Calu3 (cell line): ENCODE data around the gene RADIL. TPM values are rescaled to one million over a fixed set of nuclear protein-coding genes. Genes with fewer than 3 reads are reported as not detected.
"Not testable (repeated sequence)": the region's sequence is repeated elsewhere in the genome, so short reads cannot be mapped to it uniquely, and the experiment has no call there.

ENCODE experiments used
- BruUV-seq: library from RNA; stranded (reverse); fragments of 400-500 nt; replicated peaks from 2 replicates; lab custom pipeline; 2021; lab: Mats Ljungman, UMichigan
- CTCF ChIA-PET: fragments of 300-600 bp; sonication (Branson Sonifier 250); formaldehyde crosslinking; loops from one replicate; lab custom pipeline; 2022; ENCODE audit warnings: antibody characterized with exemption; lab: Charles Lee
- DNase-seq: peaks from one replicate; pipeline ENCODE4 v3.0.0; 2022
- H3K27ac Mint-ChIP-seq: one replicate; pipeline ENCODE4 v1.8.0; 2022; ENCODE audit warnings: mixed read lengths; ENCODE audit not compliant: unreplicated experiment
- H3K27me3 Mint-ChIP-seq: one replicate; pipeline ENCODE4 v1.8.0; 2022; ENCODE audit warnings: mixed read lengths; ENCODE audit not compliant: unreplicated experiment
- H3K36me3 Mint-ChIP-seq: one replicate; pipeline ENCODE4 v1.8.0; 2022; ENCODE audit warnings: mild to moderate bottlenecking, moderate library complexity, mixed read lengths; ENCODE audit not compliant: insufficient read depth, unreplicated experiment
- H3K4me1 Mint-ChIP-seq: one replicate; pipeline ENCODE4 v1.8.0; 2022; ENCODE audit warnings: mild to moderate bottlenecking, low read depth, mixed read lengths; ENCODE audit not compliant: unreplicated experiment
- H3K4me3 Mint-ChIP-seq: one replicate; pipeline ENCODE4 v1.8.0; 2022; ENCODE audit warnings: mild to moderate bottlenecking, low read depth, moderate library complexity, mixed read lengths; ENCODE audit not compliant: unreplicated experiment
- H3K9me3 Mint-ChIP-seq: one replicate; pipeline ENCODE4 v1.8.0; 2022; ENCODE audit warnings: low read depth, mixed read lengths; ENCODE audit not compliant: unreplicated experiment
- intact Hi-C: fragments of 100-400 bp; cut with micrococcal nuclease; formaldehyde crosslinking; loops from one replicate; pipeline ENCODE4 v1.10.0; 2022; ENCODE audit not compliant: unreplicated experiment
- total RNA-seq: library from RNA; stranded (reverse); gene quantifications from 2 replicates; pipeline ENCODE4 v1.2.3, GENCODE V29; 2022
- TF ChIP-seq, protein P1 (sequence below): fragments of 200-600 bp; IDR thresholded peaks from one replicate; pipeline ENCODE4 v1.8.0; 2022; ENCODE audit warnings: antibody characterized with exemption; ENCODE audit not compliant: unreplicated experiment

RADIL gene
- total RNA-seq, 1 experiment from 2014 or later = 1.8 TPM

DNA sequence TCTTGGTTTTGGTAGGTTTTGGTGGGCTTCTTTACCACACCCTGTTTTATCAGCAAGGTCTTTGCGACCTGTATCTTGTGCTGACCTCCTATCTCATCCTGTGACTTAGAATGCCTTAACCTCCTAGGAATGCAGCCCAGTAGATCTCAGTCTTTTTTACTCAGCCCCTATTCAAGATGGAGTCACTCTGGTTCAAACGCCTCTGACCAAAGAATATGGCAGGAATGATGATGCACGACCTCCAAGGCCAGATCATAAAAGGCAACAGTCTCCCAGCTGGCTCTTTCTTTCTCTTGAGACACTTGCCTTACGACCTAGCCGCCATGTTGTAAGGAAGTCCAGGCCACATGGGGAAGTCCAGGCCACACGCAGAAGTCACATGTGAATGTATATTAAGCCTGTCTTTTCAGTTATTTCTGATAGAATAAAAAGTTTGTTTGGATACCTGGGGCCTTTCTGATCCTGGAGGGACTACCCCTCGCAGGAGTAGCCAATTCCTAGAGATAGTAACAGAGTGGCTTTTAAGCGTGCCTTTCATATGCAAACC is 10.5 kb upstream of the RADIL start:
- DNase-seq = no peak
- no TSS peak for BruUV-seq
- no peaks in the 10 kb centered on the region for H3K36me3 Mint-ChIP-seq
- H3K9me3 Mint-ChIP-seq = peaks cover 3% of the 10 kb centered on the region
- no peak overlapping the region for H3K27ac Mint-ChIP-seq
- no peaks in the 10 kb centered on the region for H3K4me1 Mint-ChIP-seq
- CTCF ChIA-PET = no interaction called here
- TF ChIP-seq, protein P1, sequence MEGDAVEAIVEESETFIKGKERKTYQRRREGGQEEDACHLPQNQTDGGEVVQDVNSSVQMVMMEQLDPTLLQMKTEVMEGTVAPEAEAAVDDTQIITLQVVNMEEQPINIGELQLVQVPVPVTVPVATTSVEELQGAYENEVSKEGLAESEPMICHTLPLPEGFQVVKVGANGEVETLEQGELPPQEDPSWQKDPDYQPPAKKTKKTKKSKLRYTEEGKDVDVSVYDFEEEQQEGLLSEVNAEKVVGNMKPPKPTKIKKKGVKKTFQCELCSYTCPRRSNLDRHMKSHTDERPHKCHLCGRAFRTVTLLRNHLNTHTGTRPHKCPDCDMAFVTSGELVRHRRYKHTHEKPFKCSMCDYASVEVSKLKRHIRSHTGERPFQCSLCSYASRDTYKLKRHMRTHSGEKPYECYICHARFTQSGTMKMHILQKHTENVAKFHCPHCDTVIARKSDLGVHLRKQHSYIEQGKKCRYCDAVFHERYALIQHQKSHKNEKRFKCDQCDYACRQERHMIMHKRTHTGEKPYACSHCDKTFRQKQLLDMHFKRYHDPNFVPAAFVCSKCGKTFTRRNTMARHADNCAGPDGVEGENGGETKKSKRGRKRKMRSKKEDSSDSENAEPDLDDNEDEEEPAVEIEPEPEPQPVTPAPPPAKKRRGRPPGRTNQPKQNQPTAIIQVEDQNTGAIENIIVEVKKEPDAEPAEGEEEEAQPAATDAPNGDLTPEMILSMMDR = no peak
- no peak overlapping the region for H3K4me3 Mint-ChIP-seq
- intact Hi-C loops = no loop called here
- peaks cover 43% of the 10 kb centered on the region for H3K27me3 Mint-ChIP-seq

DNA sequence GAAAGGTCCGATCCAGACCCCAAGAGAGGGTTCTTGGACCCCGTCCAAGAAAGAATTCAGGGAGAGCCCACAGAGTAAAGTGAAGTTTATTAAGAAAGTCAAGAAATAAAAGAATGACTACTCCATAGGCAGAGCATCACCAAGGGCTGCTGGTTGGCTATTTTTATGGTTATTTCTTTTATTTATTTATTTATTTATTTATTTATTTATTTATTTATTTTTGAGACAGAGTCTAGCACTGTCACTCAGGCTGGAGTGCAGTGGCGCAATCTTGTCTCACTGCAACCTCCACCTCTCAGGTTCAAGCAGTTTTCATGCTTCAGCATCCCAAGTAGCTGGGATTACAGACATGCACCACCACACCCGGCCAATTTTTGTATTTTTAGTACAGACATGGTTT is 9.7 kb upstream of the RADIL start:
- H3K27ac Mint-ChIP-seq, H3K4me3 Mint-ChIP-seq, intact Hi-C loops, BruUV-seq, H3K9me3 Mint-ChIP-seq, H3K36me3 Mint-ChIP-seq, H3K4me1 Mint-ChIP-seq, DNase-seq: not testable (repeated sequence)
- peaks cover 35% of the 10 kb centered on the region for H3K27me3 Mint-ChIP-seq
- CTCF ChIA-PET = interaction anchor here (0.7 kb wide), 1 partner anchor 577 kb away, joined by 3 read pairs; no protein-coding TSS in a partner anchor

DNA sequence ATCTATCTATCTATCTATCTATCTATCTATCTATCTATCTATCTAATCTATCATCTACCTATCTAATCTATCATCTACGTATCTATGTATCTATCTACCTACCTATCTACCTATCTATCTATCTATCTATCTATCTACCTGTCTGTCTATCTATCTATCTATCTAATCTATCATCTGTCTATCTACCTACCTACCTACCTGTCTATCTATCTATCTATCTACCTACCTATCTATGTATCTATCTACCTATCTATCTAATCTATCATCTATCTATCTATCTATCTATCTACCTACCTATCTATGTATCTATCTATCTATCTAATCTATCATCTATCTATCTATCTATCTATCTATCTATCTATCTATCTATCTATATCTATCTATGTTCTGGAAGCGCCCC is 8.0 kb upstream of the RADIL start:
- not testable (repeated sequence) for H3K4me3 Mint-ChIP-seq, H3K4me1 Mint-ChIP-seq
- peaks cover 34% of the 10 kb centered on the region for H3K27me3 Mint-ChIP-seq

DNA sequence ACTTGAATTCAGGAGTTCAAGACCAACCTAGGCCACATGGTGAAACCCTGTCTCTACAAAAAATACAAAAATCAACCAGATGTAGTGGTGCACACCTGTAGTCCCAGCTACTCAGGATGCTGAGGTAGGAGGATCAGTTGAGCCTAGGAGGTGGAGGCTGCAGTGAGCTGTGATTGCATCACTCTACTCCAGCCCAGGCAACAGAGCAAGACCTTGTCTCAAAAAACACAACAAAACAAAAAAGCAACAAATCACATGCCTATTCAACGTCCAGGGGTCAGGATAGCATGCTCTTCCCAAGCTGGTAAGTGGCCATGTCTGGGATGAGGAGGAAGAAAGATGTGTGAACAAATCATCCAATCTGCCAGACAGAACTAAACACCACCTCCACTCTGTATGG is 6.2 kb upstream of the RADIL start:
- peaks cover 3% of the 10 kb centered on the region for H3K9me3 Mint-ChIP-seq
- TF ChIP-seq, protein P1 = no peak
- H3K27ac Mint-ChIP-seq = no peak overlapping the region
- H3K27me3 Mint-ChIP-seq = peaks cover 39% of the 10 kb centered on the region
- intact Hi-C loops = no loop called here
- peaks cover 1% of the 10 kb centered on the region for H3K36me3 Mint-ChIP-seq
- no TSS peak for BruUV-seq
- H3K4me3 Mint-ChIP-seq = no peak overlapping the region
- CTCF ChIA-PET = no interaction called here
- DNase-seq = no peak
- no peaks in the 10 kb centered on the region for H3K4me1 Mint-ChIP-seq

More for the DNA sequence above, 8.0 kb upstream of the RADIL start:
- DNase-seq, H3K27ac Mint-ChIP-seq, H3K36me3 Mint-ChIP-seq, intact Hi-C loops, H3K9me3 Mint-ChIP-seq, BruUV-seq: not testable (repeated sequence)
- CTCF ChIA-PET = interaction anchor here (0.6 to 0.9 kb wide), 4 partner anchors 8 to 348 kb away, joined by 3 to 4 read pairs (median 3); partner anchors contain the start of gene RADIL

DNA sequence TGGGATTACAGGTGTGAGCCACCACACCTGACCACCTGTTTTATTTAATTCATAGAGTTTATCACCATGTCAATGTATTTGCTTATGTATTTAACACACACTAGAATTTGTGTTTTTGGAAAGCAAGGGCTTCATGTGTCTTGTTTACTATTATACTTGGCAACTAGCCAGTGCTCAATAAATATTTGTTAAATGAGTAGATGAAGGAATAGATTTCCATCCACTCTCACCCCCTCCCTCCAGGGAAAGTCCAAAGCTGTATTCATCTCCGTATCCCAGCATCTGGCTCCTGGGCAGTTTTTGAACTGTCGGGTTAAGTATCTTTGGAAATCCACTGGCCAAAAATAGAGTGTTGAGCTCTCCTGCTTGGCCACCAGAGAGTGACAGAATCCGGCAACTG is 4.6 kb upstream of the RADIL start:
- TF ChIP-seq, protein P1 = no peak
- no peaks in the 10 kb centered on the region for H3K9me3 Mint-ChIP-seq
- H3K4me1 Mint-ChIP-seq = no peaks in the 10 kb centered on the region
- H3K4me3 Mint-ChIP-seq = no peak overlapping the region
- H3K36me3 Mint-ChIP-seq = peaks cover 5% of the 10 kb centered on the region
- H3K27me3 Mint-ChIP-seq = peaks cover 48% of the 10 kb centered on the region
- no TSS peak for BruUV-seq
- intact Hi-C loops = no loop called here
- CTCF ChIA-PET = interaction anchor here (0.6 kb wide), 4 partner anchors 87 to 687 kb away, joined by 3 to 4 read pairs (median 3); no protein-coding TSS in a partner anchor
- H3K27ac Mint-ChIP-seq = no peak overlapping the region
- no peak for DNase-seq
